OCI-LY3 (cell line): ENCODE data around the gene MTX1.

Experiments
- H2AFZ ChIP-seq: fragments of 200-600, 300-600 bp; shearing (Covaris generic); 2 replicates; pipeline ENCODE4 v1.6.0; 2014; ENCODE audit warnings: antibody characterized with exemption, low read depth, low read length
- H3K27ac ChIP-seq: fragments of 200-600, 300-600 bp; sonication (generic); 2 replicates; pipeline ENCODE4 v1.5.1; 2014; ENCODE audit warnings: mild to moderate bottlenecking, low read length, moderate library complexity, mixed read lengths
- H3K27me3 ChIP-seq: fragments of 200-600, 300-600 bp; sonication (generic); 2 replicates; pipeline ENCODE4 v1.6.1; 2014; ENCODE audit warnings: low read depth, low read length, mixed read lengths
- H3K36me3 ChIP-seq: fragments of 200-600, 300-600 bp; sonication (generic); replicated peaks from 2 replicates; pipeline ENCODE3; 2014; ENCODE audit warnings: low read depth, low read length, mixed read lengths
- H3K4me1 ChIP-seq: fragments of 300-600, 200-600 bp; sonication (generic); 2 replicates; pipeline ENCODE4 v1.6.1; 2014; ENCODE audit warnings: low read length, mixed read lengths
- H3K4me2 ChIP-seq: fragments of 200-600, 300-600 bp; sonication (generic); 2 replicates; pipeline ENCODE4 v1.6.1; 2014; ENCODE audit warnings: low read length, mixed read lengths
- H3K4me3 ChIP-seq: fragments of 300-600, 200-600 bp; sonication (generic); 2 replicates; pipeline ENCODE4 v1.5.1; 2014; ENCODE audit warnings: antibody characterized with exemption, mild to moderate bottlenecking, low read length, moderate library complexity
- H3K79me2 ChIP-seq: fragments of 300-600, 200-600 bp; shearing (Covaris generic); 2 replicates; pipeline ENCODE4 v1.6.1; 2014; ENCODE audit warnings: mild to moderate bottlenecking, low read length, mixed read lengths
- H3K9ac ChIP-seq: fragments of 300-600, 200-600 bp; shearing (Covaris generic); 2 replicates; pipeline ENCODE4 v1.6.0; 2014; ENCODE audit warnings: mild to moderate bottlenecking, low read length, moderate library complexity
- H3K9me3 ChIP-seq: fragments of 200-600, 300-600 bp; shearing (Covaris generic); 2 replicates; pipeline ENCODE4 v1.6.1; 2014; ENCODE audit warnings: low read length, mixed read lengths; ENCODE audit not compliant: insufficient read depth
- H4K20me1 ChIP-seq: fragments of 200-600, 300-600 bp; sonication (generic); 2 replicates; pipeline ENCODE4 v1.6.1; 2016; ENCODE audit warnings: low read length, mixed read lengths; ENCODE audit not compliant: insufficient read depth
- EZH2phosphoT487 ChIP-seq: fragments of 200-600 bp; shearing (Covaris generic); IDR thresholded peaks from 2 replicates; pipeline ENCODE4 v1.6.1; 2018; ENCODE audit warnings: antibody characterized with exemption, mixed run types, low read depth
- TF ChIP-seq, protein P1 (sequence below): fragments of 200-600, 300-600 bp; sonication (generic); IDR thresholded peaks from 2 replicates; pipeline ENCODE4 v1.5.1; 2014; ENCODE audit warnings: antibody characterized with exemption, low read length, low read depth

Gene MTX1

DNA sequence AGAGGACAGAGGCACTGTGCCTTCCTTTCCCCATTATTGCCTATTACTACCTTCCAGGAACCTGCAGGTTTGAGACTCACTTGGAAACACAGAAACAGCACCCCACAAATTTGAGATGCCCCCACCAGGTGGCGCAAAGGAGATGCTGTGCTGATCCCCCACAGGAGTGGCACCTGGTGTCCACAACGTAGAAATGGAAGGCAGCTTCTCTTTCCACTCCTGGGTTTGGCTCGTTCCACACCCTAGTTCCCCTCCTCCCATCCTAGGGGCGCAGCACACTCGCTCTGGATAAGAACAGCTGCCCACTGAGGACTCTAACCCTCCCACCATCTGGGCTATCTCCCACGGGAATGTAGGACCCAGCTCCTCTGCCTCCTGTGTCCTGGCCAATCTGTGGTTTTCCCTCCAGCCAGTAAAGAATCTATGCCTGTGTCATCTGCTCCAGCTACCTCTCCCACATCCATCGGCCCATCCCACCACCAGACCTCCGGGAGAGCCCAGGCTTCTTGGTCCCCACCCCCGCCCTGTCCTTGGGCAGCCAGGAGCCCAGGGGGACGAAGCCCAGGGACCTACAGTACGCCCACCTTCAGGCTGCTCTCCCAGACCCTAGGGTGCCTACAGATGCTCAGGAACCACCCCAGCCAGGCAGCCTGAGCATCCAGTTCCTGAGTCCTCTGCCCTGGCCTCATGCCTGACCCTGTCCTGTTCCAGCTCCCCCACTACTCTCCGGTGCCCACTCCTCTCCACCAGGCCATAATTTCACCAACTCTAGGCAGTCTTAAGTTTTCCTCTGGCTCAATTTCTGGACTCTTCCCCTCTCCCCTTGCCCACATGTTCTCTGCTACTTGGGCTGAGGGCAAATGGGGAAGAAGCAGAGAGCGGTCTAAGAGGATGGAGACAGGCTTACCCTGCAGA is 1.3 kb upstream of the MTX1 start:
- no peak for TF ChIP-seq EZH2phosphoT487
- TF ChIP-seq, protein P1, sequence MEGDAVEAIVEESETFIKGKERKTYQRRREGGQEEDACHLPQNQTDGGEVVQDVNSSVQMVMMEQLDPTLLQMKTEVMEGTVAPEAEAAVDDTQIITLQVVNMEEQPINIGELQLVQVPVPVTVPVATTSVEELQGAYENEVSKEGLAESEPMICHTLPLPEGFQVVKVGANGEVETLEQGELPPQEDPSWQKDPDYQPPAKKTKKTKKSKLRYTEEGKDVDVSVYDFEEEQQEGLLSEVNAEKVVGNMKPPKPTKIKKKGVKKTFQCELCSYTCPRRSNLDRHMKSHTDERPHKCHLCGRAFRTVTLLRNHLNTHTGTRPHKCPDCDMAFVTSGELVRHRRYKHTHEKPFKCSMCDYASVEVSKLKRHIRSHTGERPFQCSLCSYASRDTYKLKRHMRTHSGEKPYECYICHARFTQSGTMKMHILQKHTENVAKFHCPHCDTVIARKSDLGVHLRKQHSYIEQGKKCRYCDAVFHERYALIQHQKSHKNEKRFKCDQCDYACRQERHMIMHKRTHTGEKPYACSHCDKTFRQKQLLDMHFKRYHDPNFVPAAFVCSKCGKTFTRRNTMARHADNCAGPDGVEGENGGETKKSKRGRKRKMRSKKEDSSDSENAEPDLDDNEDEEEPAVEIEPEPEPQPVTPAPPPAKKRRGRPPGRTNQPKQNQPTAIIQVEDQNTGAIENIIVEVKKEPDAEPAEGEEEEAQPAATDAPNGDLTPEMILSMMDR = peak; percentile 96
- peaks cover 6% of the 10 kb centered on the region for H3K79me2 ChIP-seq
- H2AFZ ChIP-seq = no peak overlapping the region
- no peaks in the 10 kb centered on the region for H3K36me3 ChIP-seq
- no peaks in the 10 kb centered on the region for H3K27me3 ChIP-seq
- H3K27ac ChIP-seq = no peak overlapping the region
- peak overlapping the region; percentile 98 for H3K4me2 ChIP-seq
- peak overlapping the region; percentile 88 for H3K4me3 ChIP-seq
- no peaks in the 10 kb centered on the region for H3K9me3 ChIP-seq
- H3K4me1 ChIP-seq = peaks cover 23% of the 10 kb centered on the region
- H4K20me1 ChIP-seq = no peaks in the 10 kb centered on the region
- H3K9ac ChIP-seq = peak overlapping the region; percentile 91

DNA sequence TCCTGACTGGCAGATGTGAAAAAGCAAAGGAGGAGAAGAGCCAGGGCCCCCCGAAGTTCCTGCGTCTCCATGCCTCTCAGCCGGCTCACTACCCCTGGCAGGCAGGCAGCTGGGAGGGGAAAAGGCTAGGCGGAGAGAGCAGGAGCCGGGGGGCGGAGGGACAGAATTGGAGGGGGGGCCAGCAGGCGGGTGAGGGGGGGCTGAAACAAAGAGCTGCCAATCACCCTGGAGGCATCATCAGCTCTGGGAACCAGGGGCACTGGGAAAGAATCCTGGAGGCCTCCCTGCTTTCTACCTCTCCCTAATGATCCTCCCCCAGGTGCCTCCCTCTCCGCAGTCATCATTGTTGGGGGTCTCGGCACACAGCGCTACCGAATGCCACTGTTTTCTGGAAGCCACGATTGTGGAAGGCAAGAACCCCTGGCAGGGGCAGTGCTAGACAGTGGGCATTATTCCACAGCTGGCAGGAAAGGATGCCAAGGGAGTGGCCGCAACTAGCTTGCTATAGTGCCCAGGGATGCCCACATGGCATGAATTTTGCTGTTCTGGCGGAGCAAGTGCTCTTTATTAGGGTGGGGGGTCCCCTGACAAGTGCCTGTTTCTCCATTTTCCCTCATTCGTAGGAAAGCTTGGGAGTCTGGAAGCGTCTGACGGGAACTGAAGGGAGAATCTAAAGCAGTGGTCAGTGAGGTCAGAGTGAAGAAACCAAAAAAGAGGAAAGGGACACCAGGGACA is 522 bp upstream of the MTX1 start, which contains the start of gene THBS3:
TSS of gene THBS3 (minus strand) at position 92 of the 735 bp plus-strand sequence. CDS start at position 71, 21 bp downstream.
- H3K79me2 ChIP-seq = peaks cover 6% of the 10 kb centered on the region
- no peaks in the 10 kb centered on the region for H4K20me1 ChIP-seq
- no peaks in the 10 kb centered on the region for H3K36me3 ChIP-seq
- no peaks in the 10 kb centered on the region for H3K27me3 ChIP-seq
- H2AFZ ChIP-seq = peak within 1 kb of the TSS; percentile 44
- H3K4me2 ChIP-seq = peak within 1 kb of the TSS; percentile 98
- peak within 1 kb of the TSS; percentile 88 for H3K4me3 ChIP-seq
- TF ChIP-seq, protein P1 = no peak
- TF ChIP-seq EZH2phosphoT487 = no peak
- H3K9ac ChIP-seq = peak within 1 kb of the TSS; percentile 91
- no peaks in the 10 kb centered on the region for H3K9me3 ChIP-seq
- peaks cover 23% of the 10 kb centered on the region for H3K4me1 ChIP-seq
- peak within 1 kb of the TSS; percentile 79 for H3K27ac ChIP-seq

DNA sequence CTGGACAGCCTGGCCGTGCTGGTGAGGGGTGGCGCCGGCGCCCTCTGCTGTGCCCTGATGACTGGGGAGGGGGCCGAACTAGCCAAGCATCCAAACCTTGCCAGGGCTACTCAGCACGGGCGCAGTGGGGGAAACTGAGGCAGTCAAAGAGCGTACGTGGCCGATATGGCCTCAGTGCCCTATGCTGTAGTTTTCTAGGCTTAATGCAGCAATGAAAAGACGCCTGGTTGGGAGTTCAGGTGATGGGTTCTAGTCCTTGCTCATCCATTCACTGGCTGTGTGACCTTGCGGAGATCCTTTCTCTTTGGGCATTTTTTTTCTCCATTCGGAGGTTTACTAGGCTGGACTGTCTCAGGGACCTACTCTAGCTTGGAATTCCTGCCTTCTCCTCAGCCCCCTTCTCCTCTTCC is 822 bp downstream of the MTX1 start:
- H4K20me1 ChIP-seq = no peaks in the 10 kb centered on the region
- no peaks in the 10 kb centered on the region for H3K36me3 ChIP-seq
- H3K4me3 ChIP-seq = peak overlapping the region; percentile 88
- H3K9ac ChIP-seq = peak overlapping the region; percentile 91
- no peak for TF ChIP-seq EZH2phosphoT487
- TF ChIP-seq, protein P1 = no peak
- H3K9me3 ChIP-seq = no peaks in the 10 kb centered on the region
- H3K4me1 ChIP-seq = peaks cover 23% of the 10 kb centered on the region
- H3K27me3 ChIP-seq = no peaks in the 10 kb centered on the region
- peak overlapping the region; percentile 30; the same call in 1 of the 2 replicates for H2AFZ ChIP-seq
- peaks cover 6% of the 10 kb centered on the region for H3K79me2 ChIP-seq
- peak overlapping the region; percentile 10; the same call in 1 of the 2 replicates for H3K27ac ChIP-seq
- H3K4me2 ChIP-seq = peak overlapping the region; percentile 86
